NCI-H2107 treated with DMSO at 0.1 percent for 48 hours (cell line): ENCODE results near the gene HS2ST1.
A peak's percentile ranks its signal among the peaks of the same experiment; 100 is the strongest.
"Not testable (repeated sequence)": the region's sequence is repeated elsewhere in the genome, so short reads cannot be mapped to it uniquely, and the experiment has no call there.

Experiments
- DNase-seq: peaks from one replicate; lab custom pipeline; 2025; ENCODE audit not compliant: unreplicated experiment; lab: John Stamatoyannopoulos, UW

HS2ST1 gene

GRCh38 chr1:87004857-87005256, 90.4 kb downstream of the HS2ST1 start:
- DNase-seq: no peak

DNA sequence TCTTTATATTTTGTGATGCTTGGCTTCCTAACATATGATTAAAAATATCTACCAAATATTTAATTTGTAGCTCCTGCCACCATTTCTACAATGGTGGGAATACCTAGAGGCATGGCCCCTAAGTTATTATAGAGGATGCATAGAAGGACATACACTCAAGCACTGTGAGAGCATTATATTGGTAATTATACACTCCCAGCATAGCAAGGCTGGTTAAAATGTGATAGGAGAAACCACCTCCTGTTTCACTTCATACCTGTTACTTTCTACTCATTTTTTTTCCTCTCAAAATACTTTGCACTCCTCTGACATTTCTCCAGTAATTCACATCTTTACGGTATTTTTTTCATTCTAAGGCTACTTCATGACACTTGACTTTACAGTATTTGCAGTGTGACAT, 92.9 kb downstream of the HS2ST1 start:
- DNase-seq: no peak

DNA sequence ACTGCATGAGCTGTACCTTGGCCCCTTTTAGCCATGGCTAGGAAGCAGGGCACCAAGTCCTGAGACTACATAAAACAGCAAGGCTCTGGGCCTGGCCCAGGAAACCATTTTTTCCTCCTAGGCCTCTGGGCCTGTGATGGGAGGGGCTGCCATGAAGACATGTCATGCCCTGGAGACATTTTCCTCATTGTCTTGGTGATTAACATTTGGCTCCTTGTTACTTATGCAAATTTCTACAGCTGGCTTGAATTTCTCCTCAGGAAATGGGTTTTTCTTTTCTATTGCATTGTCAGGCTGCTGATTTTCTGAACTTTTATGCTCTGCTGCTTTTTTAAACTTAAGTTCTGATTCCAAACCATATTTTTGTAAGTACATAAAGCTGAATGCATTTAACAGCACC, 99.0 kb downstream of the HS2ST1 start:
- DNase-seq: not testable (repeated sequence)

- DNase-seq: no peak
These were observed 103.7 kb downstream of the HS2ST1 start for GRCh38 chr1:87017998-87018672.

GRCh38 chr1:87023326-87023725, 108.9 kb downstream of the HS2ST1 start:
- no peak for DNase-seq

- peak; percentile 67 for DNase-seq
These were observed 110.6 kb downstream of the HS2ST1 start for GRCh38 chr1:87024936-87025540.

DNA sequence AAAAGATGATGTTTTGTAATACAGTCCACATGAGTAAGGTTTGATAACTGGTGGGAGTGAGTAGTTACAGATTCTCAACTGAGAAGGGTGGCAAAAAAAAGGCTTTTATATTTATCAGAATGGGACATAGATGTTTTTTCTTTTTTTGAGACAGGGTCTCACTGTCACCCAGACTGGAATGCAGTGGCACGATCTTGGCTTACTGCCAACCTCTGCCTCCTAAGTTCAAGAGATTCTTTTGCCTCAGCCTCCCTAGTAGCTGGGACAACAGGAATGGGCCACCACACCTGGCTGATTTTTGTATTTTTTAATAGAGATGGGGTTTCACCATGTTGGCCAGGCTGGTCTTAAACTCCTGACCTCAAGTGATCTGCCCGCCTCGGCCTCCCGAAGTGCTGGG, 113.1 kb downstream of the HS2ST1 start:
- DNase-seq: not testable (repeated sequence)

GRCh38 chr1:87028576-87028975, 114.1 kb downstream of the HS2ST1 start:
- DNase-seq: no peak

DNA sequence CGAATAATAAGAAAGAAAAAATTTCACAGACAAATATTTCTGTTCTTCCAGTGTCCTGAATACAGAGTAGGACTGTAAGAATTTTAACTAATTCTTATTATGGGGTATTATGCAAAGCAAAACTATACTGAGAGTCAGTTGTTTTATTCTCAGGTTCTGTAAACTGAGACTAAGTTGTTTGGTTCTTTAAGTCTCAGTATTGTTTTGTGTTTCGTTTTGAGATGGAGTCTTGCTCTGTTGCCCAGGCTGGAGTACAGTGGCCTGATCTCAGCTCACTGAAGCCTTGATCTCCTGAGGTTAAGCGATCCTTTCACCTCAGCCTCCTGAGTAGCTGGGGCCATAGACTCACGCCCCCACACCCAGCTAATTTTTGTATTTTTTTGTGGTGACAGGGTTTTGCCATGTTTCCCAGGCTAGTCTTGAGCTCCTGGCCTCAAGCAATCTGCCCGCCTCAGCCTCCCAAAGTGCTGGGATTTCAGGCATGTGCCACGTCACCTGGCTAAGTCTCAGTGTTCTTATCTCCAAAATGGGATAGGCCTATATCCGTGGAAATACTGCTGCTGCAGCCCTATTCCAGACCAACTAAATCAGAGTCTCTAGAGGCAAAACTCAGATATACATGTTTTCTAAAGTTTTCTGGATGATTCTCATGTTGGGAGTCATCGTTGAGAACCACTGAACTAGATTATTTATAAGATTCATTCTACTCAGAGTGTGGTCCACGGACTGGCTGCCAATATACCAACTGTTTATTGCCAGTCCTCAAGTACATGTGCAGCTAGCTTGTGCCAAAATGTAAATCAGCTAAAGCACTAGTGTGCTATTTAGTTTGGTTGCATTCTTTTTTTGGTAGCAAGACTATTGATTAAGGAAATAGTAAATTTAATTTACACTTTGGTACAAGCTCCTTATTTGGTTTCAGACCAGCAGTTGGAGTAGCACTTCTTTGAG, 116.6 kb downstream of the HS2ST1 start:
- DNase-seq: no peak

- DNase-seq: no peak
These were observed 119.9 kb downstream of the HS2ST1 start for GRCh38 chr1:87034351-87034750.

DNA sequence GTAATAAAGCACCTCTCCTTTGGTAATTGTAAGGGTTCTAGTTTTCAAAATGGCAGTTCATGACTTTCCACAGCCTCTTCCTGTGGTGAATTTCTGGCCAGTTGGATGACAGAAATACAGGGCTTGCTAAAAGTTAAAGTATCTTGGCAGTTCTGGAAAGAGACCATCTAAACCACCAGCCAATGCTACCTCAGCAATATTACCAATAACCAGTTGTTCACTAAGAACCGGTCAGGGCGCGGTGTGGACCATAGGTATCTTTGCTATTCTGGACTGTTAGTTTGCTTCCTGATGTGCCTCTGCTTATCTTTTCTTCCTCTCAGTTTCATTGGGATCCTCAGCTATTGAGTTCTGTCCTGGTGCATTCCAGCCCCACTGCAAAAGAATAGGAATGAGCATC, 124.7 kb downstream of the HS2ST1 start:
- DNase-seq: no peak

GRCh38 chr1:87042111-87042811, 127.8 kb downstream of the HS2ST1 start:
- no peak for DNase-seq

DNA sequence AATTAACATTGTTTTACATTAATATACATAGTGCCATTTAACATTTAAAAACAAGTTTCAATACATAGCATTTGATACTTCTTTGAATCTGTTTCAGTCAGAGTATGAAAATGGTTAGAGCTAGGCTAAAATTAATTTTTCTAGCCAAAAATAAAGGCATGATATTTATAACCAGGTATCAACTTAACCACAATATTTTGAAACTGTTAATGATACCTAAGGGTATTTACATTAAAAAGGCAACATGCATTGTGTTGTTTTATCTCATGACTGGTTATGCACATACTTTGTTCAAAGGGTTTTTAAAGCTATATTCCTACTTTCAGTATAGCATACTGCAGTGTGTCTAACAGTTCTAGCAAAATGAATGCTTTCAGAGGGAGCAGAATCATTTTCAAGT, 130.0 kb downstream of the HS2ST1 start:
- DNase-seq: no peak

DNA sequence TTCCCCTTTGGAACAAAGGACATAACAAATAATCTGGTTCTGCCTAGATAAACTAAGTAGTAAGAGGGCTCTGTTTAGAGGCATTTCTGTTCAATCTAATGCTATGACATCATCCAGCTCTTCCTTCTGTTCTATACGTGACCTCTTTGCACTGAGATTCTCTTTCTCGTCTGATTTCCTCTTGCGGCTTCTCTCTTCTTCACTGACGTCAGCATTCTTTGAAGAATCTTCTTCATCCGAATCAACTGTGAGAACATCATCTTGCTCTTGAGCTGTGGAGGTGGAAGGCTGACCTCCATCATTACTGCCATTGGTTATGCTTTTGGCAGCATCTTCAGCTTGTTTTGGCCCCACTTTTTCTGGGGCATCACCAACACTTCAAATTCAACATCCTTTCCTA, 130.4 kb downstream of the HS2ST1 start:
- DNase-seq: no peak

DNA sequence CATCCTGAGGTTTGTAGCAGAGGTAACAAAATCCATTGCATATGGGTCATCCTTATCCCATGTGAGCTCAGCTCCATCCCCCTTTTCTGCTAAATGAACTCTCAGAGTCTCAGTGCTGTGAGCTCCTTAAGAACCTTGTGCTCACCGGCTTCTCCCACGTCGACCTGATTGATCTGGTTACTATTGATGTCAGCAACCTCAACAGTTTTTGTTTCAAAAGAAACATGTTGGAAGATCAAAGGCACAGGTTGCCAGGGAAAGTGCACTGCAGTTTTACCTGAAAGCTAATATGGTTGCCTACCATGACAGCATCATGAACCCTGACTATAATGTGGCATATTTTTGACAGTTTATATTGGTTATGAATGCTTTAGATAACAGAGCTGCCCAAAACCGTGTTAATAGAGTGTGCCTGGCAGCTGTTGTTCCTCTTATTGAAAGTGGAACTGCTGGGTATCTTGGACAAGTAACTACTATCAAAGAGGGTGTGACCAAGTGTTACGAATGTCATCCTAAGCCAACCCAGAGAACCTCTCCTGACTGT, 131.4 kb downstream of the HS2ST1 start:
- DNase-seq: no peak

GRCh38 chr1:87046951-87047350, 132.5 kb downstream of the HS2ST1 start:
- DNase-seq: no peak

- no peak for DNase-seq
These were observed 133.8 kb downstream of the HS2ST1 start for GRCh38 chr1:87048237-87048636.

DNA sequence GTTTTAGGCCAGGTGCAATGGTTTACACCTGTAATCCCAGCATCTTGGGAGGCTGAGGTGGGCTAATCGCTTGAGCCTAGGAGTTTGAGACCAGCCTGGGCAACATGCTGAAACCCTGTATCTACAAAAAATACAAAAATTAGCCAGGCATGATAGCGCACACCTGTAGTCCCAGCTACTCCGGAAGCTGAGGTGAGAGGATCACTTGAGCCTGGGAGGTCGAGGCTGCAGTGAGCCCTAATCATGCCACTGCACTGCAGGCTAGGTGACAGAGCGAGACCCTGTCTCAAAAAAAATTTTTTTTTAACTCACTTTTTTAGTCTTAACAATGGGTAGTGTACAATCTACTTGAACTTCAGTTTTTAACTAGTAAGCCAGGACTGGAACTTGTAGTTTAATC, 137.5 kb downstream of the HS2ST1 start:
- no peak for DNase-seq

GRCh38 chr1:87052400-87052799, 138.0 kb downstream of the HS2ST1 start:
- DNase-seq: no peak

GRCh38 chr1:87052961-87053360, 138.5 kb downstream of the HS2ST1 start:
- no peak for DNase-seq

GRCh38 chr1:87053446-87053845, 139.0 kb downstream of the HS2ST1 start:
- DNase-seq: no peak
